CD4-positive, alpha-beta T cell treated with Interleukin-15 for 4 hours (primary cell): ENCODE measurements around the gene AZIN2.
"Not testable (repeated sequence)": the region's sequence is repeated elsewhere in the genome, so short reads cannot be mapped to it uniquely, and the experiment has no call there.

Experiments
- DNase-seq: peaks from one replicate; pipeline ENCODE4 v3.0.0-alpha.2; 2020; ENCODE audit warnings: low spot score

AZIN2 gene

GRCh38 chr1:33127001-33127823 is 46.3 kb downstream of the AZIN2 start:
- DNase-seq = peak; percentile 100

- DNase-seq = no peak
Observed at GRCh38 chr1:33128781-33129180, 47.8 kb downstream of the AZIN2 start.

GRCh38 chr1:33130297-33130696 is 49.3 kb downstream of the AZIN2 start:
- peak; percentile 40 for DNase-seq

GRCh38 chr1:33131191-33131590 is 50.2 kb downstream of the AZIN2 start:
- no peak for DNase-seq

GRCh38 chr1:33132549-33132948 is 51.6 kb downstream of the AZIN2 start:
- DNase-seq = no peak

GRCh38 chr1:33133478-33134105 is 52.6 kb downstream of the AZIN2 start:
- DNase-seq = no peak

- not testable (repeated sequence) for DNase-seq
Observed at GRCh38 chr1:33136041-33136440, 55.1 kb downstream of the AZIN2 start.

- no peak for DNase-seq
Observed at GRCh38 chr1:33137800-33138199, 56.8 kb downstream of the AZIN2 start.

- no peak for DNase-seq
Observed at GRCh38 chr1:33140153-33141149, 59.5 kb downstream of the AZIN2 start.

- DNase-seq = no peak
Observed at GRCh38 chr1:33141216-33141615, 60.3 kb downstream of the AZIN2 start.

- DNase-seq = no peak
Observed at GRCh38 chr1:33141781-33142180, 60.8 kb downstream of the AZIN2 start.

GRCh38 chr1:33142483-33143064 is 61.6 kb downstream of the AZIN2 start:
- DNase-seq = no peak

- no peak for DNase-seq
Observed at GRCh38 chr1:33143176-33143575, 62.2 kb downstream of the AZIN2 start.

- no peak for DNase-seq
Observed at GRCh38 chr1:33143698-33144097, 62.7 kb downstream of the AZIN2 start.

- DNase-seq = no peak
Observed at GRCh38 chr1:33146003-33146402, 65.0 kb downstream of the AZIN2 start.

- DNase-seq = no peak
Observed at GRCh38 chr1:33147275-33147996, 66.5 kb downstream of the AZIN2 start.

- DNase-seq = no peak
Observed at GRCh38 chr1:33147997-33148314, 67.0 kb downstream of the AZIN2 start.

GRCh38 chr1:33148615-33149014 is 67.7 kb downstream of the AZIN2 start:
- DNase-seq = no peak

GRCh38 chr1:33149453-33150190 is 68.7 kb downstream of the AZIN2 start:
- no peak for DNase-seq

- no peak for DNase-seq
Observed at GRCh38 chr1:33150522-33150921, 69.6 kb downstream of the AZIN2 start.

GRCh38 chr1:33151116-33151515 is 70.2 kb downstream of the AZIN2 start:
- no peak for DNase-seq
